ENCODE results near the gene CALHM3. TPM values are rescaled to one million over a fixed set of nuclear protein-coding genes. Genes with fewer than 3 reads are reported as not detected.

CALHM3 gene
- total RNA-seq, 1 experiment from 2014 or later, result not detected

- no peak for DNase-seq (ENCODE audit: low spot score)
Measured at GRCh38 chr10:103439776-103440175, 39.3 kb downstream of the CALHM3 start.

DNA sequence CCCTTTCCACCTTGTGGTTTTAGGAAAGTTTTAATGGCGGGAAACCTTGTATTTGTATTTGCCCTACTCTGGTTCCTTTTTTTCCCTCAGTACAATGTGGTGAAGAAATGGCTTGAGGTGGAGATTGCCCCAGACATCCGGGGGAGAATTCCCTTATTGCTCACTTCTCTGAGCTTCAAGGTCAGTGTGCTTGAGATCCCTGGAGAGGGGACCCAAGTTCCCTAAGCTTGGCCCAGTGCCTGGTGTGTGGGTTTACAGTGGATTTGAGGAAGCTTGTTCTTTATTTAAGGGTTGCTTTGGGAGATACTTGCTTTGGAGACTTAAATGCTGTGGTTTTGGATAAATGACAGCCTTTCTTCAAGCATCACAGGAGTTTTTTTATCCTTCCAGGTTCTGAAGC, 45.2 kb downstream of the CALHM3 start:
- DNase-seq (ENCODE audit: low spot score), result no peak

More at GRCh38 chr10:103439776-103440175, 39.3 kb downstream of the CALHM3 start:
- in situ Hi-C loops (cut with HindIII; ENCODE audit: low sequenced_read_pairs), result no loop called here

DNA sequence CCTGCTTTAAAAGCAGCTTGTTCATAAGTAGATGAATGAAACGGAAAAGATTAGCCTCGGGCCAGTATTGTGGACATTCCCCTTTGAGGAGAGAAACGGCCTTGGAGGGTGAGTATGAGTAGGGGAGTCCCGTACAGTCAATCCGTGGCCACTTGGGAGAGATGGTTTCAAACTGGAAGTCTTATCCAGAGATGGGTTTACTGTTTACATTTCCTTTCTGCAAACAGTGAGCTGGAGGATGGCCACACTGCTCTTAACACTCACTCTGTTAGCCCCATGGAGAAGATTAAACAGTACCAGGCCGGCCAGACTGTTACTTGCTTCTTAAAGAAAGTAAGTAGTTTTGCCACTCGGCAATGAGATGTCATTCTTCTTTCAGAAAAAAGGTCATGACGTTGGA, 47.1 kb downstream of the CALHM3 start:
- in situ Hi-C loops (cut with HindIII; ENCODE audit: low sequenced_read_pairs), result no loop called here

More for the DNA sequence above, 45.2 kb downstream of the CALHM3 start:
- in situ Hi-C loops (cut with HindIII; ENCODE audit: low sequenced_read_pairs), result no loop called here

DNA sequence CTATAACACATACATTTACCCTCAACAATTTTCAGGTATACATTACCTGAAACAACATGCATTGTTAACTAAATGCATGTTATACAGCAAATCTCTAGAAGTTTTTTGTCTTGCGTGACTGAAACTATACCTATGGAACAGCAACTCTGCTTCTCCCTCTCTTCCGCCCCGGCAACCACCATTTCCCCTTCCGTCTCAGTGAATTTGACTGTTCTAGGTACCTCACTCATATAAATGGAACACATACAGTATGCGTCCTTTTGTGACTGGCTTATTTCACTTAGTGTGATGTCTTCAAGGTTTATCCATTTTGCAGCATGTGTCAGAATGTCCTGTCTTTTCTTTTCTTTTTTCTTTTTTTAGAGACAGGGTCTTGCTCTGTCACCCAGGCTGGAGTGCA, 49.4 kb downstream of the CALHM3 start:
- in situ Hi-C loops (cut with HindIII; ENCODE audit: low sequenced_read_pairs), result no loop called here
- no peak for DNase-seq (ENCODE audit: low spot score)

More for the DNA sequence above, 47.1 kb downstream of the CALHM3 start:
- no peak for DNase-seq (ENCODE audit: low spot score)

DNA sequence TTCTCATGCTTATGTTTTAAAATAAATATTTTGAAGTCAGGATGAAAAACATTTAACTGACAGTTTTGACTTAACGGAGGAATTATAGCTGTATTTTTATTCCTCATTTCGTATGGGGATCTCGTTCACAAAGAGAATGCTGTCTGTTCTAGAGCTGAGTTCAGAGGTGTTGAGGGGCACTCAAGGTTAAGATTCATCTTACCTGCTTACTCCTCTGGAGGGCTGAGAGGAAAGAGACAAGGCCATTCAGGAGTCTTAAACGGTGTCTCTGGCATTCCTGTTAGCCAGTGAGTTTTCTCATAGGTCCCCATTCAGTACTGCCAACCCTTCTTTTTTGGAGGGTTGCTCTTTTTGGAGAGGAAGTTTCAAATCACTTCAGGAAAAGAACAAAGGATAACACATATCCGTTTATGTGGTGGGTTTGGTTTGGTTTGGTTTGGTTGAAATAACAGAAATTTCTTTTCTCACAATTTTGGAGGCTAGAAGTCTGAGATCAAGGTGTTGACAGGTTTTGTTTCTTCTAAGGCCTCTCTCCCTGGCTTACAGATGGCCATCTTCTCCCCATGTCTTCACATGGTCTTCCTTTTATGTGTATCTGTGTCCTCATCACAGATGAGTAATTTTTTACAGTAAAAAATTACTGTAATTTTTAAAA, 49.9 kb downstream of the CALHM3 start:
- in situ Hi-C loops (cut with HindIII; ENCODE audit: low sequenced_read_pairs), result no loop called here
- DNase-seq (ENCODE audit: low spot score), result no peak

DNA sequence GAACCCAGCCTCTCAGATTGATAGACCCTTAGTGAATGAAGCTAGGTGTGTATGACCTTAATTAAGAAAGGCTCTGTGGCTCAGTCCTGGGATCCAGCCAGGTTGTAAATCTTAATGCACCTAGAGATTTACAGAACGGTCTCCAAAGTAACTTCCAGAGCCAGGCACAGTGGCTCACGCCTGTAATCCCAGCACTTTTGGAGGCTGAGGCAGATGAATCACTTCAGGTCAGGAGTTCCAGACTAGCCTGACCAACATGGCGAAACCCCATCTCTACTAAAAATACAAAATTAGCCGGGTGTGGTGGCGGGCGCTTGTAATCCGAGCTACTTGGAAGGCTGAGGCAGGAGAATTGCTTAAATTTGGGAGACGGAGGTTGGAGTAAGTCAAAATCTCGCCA, 51.2 kb downstream of the CALHM3 start:
- in situ Hi-C loops (cut with HindIII; ENCODE audit: low sequenced_read_pairs), result no loop called here
- DNase-seq (ENCODE audit: low spot score), result no peak

DNA sequence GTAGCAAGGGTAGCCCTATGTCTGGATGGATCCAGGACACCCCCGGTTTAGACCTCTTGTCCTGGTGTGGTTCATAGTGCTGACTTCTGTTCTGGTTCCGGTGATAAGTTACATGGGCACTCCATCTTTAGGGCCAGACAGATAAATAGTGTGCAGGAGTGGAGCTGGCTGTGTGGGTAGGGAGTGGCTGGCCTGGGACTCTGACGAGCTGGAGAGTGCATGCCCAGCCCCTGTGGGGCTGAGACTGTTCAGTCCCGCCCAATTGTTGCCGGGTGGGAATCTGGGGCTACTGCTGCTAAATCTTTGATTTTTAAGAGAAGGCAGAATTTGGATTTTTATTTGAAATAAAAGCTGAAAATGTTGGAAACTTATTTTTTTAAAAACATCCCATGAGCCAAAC, 55.3 kb downstream of the CALHM3 start:
- DNase-seq (ENCODE audit: low spot score), result no peak
- in situ Hi-C loops (cut with HindIII; ENCODE audit: low sequenced_read_pairs), result no loop called here

Other genes with a start within 250 kb of the CALHM3 start
- gene RPEL1, start 233.4 kb downstream of the CALHM3 start, total RNA-seq (2014; rRNA removed; shearing (Covaris generic)), result 0.03 and 0.06 TPM in 2 replicates
- 26.6 and 41.8 TPM in 2 replicates for gene INA, start 202.1 kb downstream of the CALHM3 start, total RNA-seq (2014; rRNA removed; shearing (Covaris generic))
- 22.6 and 37.2 TPM in 2 replicates for gene PCGF6, start 128.1 kb downstream of the CALHM3 start, total RNA-seq (2014; rRNA removed; shearing (Covaris generic))
- 10.2 and 11.9 TPM in 2 replicates for gene TAF5, start 111.3 kb downstream of the CALHM3 start, total RNA-seq (2014; rRNA removed; shearing (Covaris generic))
- 274 and 320 TPM in 2 replicates for gene ATP5MK, start 82.8 kb downstream of the CALHM3 start, total RNA-seq (2014; rRNA removed; shearing (Covaris generic))
- gene PDCD11, start 82.6 kb downstream of the CALHM3 start, total RNA-seq (2014; rRNA removed; shearing (Covaris generic)), result 42.4 and 60.6 TPM in 2 replicates
- 0.68 and 2.0 TPM in 2 replicates for gene CALHM2, start 26.9 kb downstream of the CALHM3 start, total RNA-seq (2014; rRNA removed; shearing (Covaris generic))
- not detected in 2 replicates for gene CALHM1, start 20.3 kb downstream of the CALHM3 start, total RNA-seq (2014; rRNA removed; shearing (Covaris generic))
- gene NEURL1, start 14.5 kb upstream of the CALHM3 start, total RNA-seq (2014; rRNA removed; shearing (Covaris generic)), result 0.68 and 0.95 TPM in 2 replicates

All from G401 (cell line).